Panc1 (cell line): ENCODE measurements around the gene MAD1L1.
"Not testable (repeated sequence)": the region's sequence is repeated elsewhere in the genome, so short reads cannot be mapped to it uniquely, and the experiment has no call there.

ENCODE experiments used
- POLR2AphosphoS5 ChIP-seq: IDR thresholded peaks from 2 replicates; pipeline ENCODE4 v1.6.1; 2012; ENCODE audit warnings: mild to moderate bottlenecking, low read depth, low read length, moderate library complexity
- SIN3A ChIP-seq: IDR thresholded peaks from 2 replicates; pipeline ENCODE4 v1.6.1; 2012; ENCODE audit warnings: low read depth, mild to moderate bottlenecking, low read length, moderate library complexity, borderline replicate concordance; ENCODE audit not compliant: insufficient read depth
- TCF7L2 ChIP-seq: IDR thresholded peaks from 2 replicates; pipeline ENCODE4 v1.6.1; 2011; ENCODE audit warnings: mild to moderate bottlenecking, low read depth, low read length, inconsistent platforms
- TF ChIP-seq, protein P1 (sequence below): fragments of 450-650 bp; IDR thresholded peaks from 2 replicates; pipeline ENCODE4 v1.5.1; 2017; ENCODE audit warnings: mild to moderate bottlenecking
- TF ChIP-seq, protein P2 (sequence below), 2 experiments: IDR thresholded peaks; 2 replicates each; pipeline ENCODE4 v1.6.1; 2011 to 2012; ENCODE audit warnings: low read depth in 2 of 2, control low read depth in 1 of 2, low read length in 1 of 2, mild to moderate bottlenecking in 1 of 2, moderate library complexity in 1 of 2; ENCODE audit not compliant: insufficient read depth in 1 of 2

- TF ChIP-seq, protein P1, sequence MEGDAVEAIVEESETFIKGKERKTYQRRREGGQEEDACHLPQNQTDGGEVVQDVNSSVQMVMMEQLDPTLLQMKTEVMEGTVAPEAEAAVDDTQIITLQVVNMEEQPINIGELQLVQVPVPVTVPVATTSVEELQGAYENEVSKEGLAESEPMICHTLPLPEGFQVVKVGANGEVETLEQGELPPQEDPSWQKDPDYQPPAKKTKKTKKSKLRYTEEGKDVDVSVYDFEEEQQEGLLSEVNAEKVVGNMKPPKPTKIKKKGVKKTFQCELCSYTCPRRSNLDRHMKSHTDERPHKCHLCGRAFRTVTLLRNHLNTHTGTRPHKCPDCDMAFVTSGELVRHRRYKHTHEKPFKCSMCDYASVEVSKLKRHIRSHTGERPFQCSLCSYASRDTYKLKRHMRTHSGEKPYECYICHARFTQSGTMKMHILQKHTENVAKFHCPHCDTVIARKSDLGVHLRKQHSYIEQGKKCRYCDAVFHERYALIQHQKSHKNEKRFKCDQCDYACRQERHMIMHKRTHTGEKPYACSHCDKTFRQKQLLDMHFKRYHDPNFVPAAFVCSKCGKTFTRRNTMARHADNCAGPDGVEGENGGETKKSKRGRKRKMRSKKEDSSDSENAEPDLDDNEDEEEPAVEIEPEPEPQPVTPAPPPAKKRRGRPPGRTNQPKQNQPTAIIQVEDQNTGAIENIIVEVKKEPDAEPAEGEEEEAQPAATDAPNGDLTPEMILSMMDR, result not testable (repeated sequence)
- TF ChIP-seq, protein P2, sequence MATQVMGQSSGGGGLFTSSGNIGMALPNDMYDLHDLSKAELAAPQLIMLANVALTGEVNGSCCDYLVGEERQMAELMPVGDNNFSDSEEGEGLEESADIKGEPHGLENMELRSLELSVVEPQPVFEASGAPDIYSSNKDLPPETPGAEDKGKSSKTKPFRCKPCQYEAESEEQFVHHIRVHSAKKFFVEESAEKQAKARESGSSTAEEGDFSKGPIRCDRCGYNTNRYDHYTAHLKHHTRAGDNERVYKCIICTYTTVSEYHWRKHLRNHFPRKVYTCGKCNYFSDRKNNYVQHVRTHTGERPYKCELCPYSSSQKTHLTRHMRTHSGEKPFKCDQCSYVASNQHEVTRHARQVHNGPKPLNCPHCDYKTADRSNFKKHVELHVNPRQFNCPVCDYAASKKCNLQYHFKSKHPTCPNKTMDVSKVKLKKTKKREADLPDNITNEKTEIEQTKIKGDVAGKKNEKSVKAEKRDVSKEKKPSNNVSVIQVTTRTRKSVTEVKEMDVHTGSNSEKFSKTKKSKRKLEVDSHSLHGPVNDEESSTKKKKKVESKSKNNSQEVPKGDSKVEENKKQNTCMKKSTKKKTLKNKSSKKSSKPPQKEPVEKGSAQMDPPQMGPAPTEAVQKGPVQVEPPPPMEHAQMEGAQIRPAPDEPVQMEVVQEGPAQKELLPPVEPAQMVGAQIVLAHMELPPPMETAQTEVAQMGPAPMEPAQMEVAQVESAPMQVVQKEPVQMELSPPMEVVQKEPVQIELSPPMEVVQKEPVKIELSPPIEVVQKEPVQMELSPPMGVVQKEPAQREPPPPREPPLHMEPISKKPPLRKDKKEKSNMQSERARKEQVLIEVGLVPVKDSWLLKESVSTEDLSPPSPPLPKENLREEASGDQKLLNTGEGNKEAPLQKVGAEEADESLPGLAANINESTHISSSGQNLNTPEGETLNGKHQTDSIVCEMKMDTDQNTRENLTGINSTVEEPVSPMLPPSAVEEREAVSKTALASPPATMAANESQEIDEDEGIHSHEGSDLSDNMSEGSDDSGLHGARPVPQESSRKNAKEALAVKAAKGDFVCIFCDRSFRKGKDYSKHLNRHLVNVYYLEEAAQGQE (IDR thresholded peaks at IDR 0.05; ENCODE audit: insufficient read depth in 1 of 2, low read depth in 2 of 2, low read length in 1 of 2), result not testable (repeated sequence)
- not testable (repeated sequence) for TF ChIP-seq TCF7L2, POLR2AphosphoS5, SIN3A
Measured at GRCh38 chr7:1831933-1832535, 400.7 kb downstream of the MAD1L1 start.
